Epidermal melanocyte (primary cell): ENCODE results near the gene EEF1AKMT2.

Experiments
- DNase-seq: peaks from one replicate; pipeline ENCODE4 v3.0.0; 2011; ENCODE audit warnings: low spot score; ENCODE audit not compliant: insufficient read length

The EEF1AKMT2 gene

GRCh38 chr10:124739119-124739921 is 52.4 kb downstream of the EEF1AKMT2 start:
- DNase-seq, result no peak

- no peak for DNase-seq
Observed at GRCh38 chr10:124738441-124738840, 53.2 kb downstream of the EEF1AKMT2 start.

GRCh38 chr10:124737708-124738107 is 54.0 kb downstream of the EEF1AKMT2 start:
- DNase-seq, result no peak

- no peak for DNase-seq
Observed at GRCh38 chr10:124737221-124737620, 54.5 kb downstream of the EEF1AKMT2 start.

GRCh38 chr10:124736491-124737136 is 55.1 kb downstream of the EEF1AKMT2 start:
- no peak for DNase-seq

- no peak for DNase-seq
Observed at GRCh38 chr10:124735491-124736286, 56.0 kb downstream of the EEF1AKMT2 start.

- no peak for DNase-seq
Observed at GRCh38 chr10:124734311-124735166, 57.1 kb downstream of the EEF1AKMT2 start.

- DNase-seq, result no peak
Observed at GRCh38 chr10:124733571-124734245, 58.0 kb downstream of the EEF1AKMT2 start.

- no peak for DNase-seq
Observed at GRCh38 chr10:124732931-124733570, 58.6 kb downstream of the EEF1AKMT2 start.

GRCh38 chr10:124731551-124731950 is 60.1 kb downstream of the EEF1AKMT2 start:
- no peak for DNase-seq

- DNase-seq, result no peak
Observed at GRCh38 chr10:124730790-124731189, 60.9 kb downstream of the EEF1AKMT2 start.

GRCh38 chr10:124728830-124729661 is 62.6 kb downstream of the EEF1AKMT2 start:
- no peak for DNase-seq

- DNase-seq, result no peak
Observed at GRCh38 chr10:124728071-124728829, 63.4 kb downstream of the EEF1AKMT2 start.

GRCh38 chr10:124727361-124727960 is 64.2 kb downstream of the EEF1AKMT2 start:
- DNase-seq, result no peak

- no peak for DNase-seq
Observed at GRCh38 chr10:124725791-124726190, 65.9 kb downstream of the EEF1AKMT2 start.

GRCh38 chr10:124725171-124725631 is 66.5 kb downstream of the EEF1AKMT2 start:
- DNase-seq, result no peak

- DNase-seq, result peak; percentile 85
Observed at GRCh38 chr10:124724279-124725027, 67.2 kb downstream of the EEF1AKMT2 start.
